H9 (cell line): ENCODE measurements around the gene IL20. TPM values are rescaled to one million over a fixed set of nuclear protein-coding genes. Genes with fewer than 3 reads are reported as not detected.

Experiments used
- DNase-seq: peaks from one replicate; pipeline ENCODE4 v3.0.0-alpha.2; 2017
- H2AFZ ChIP-seq: one replicate; pipeline ENCODE4 v1.6.1; 2013; ENCODE audit warnings: mild to moderate bottlenecking, low read length, control low read depth, moderate library complexity
- H2AK5ac ChIP-seq: 2 replicates; pipeline ENCODE4 v1.6.1; 2013; ENCODE audit warnings: low read length, control low read depth, mixed read lengths; ENCODE audit not compliant: insufficient read length
- H2BK120ac ChIP-seq: one replicate; pipeline ENCODE4 v1.6.1; 2013; ENCODE audit warnings: low read depth, mild to moderate bottlenecking, low read length, control low read depth, inconsistent platforms; ENCODE audit not compliant: poor library complexity, severe bottlenecking
- H2BK12ac ChIP-seq: 2 replicates; pipeline ENCODE4 v1.6.1; 2013; ENCODE audit warnings: low read length, control low read depth, mixed read lengths, low read depth; ENCODE audit not compliant: insufficient read length
- H2BK15ac ChIP-seq: 2 replicates; pipeline ENCODE4 v1.6.1; 2013; ENCODE audit warnings: low read depth, low read length, control low read depth
- H2BK20ac ChIP-seq: one replicate; pipeline ENCODE4 v1.6.1; 2013; ENCODE audit warnings: low read depth, mild to moderate bottlenecking, low read length, control low read depth, inconsistent platforms; ENCODE audit not compliant: poor library complexity, severe bottlenecking
- H2BK5ac ChIP-seq: 2 replicates; pipeline ENCODE4 v1.6.1; 2013; ENCODE audit warnings: low read length, control low read depth, mixed read lengths; ENCODE audit not compliant: insufficient read length
- H3K14ac ChIP-seq: 2 replicates; pipeline ENCODE4 v1.6.1; 2013; ENCODE audit warnings: low read length, control low read depth; ENCODE audit not compliant: insufficient read depth
- H3K18ac ChIP-seq: 2 replicates; pipeline ENCODE4 v1.6.1; 2013; ENCODE audit warnings: low read depth, mild to moderate bottlenecking, mixed read lengths, low read length, control low read depth; ENCODE audit not compliant: insufficient read length
- H3K23ac ChIP-seq: 2 replicates; pipeline ENCODE4 v1.6.1; 2013; ENCODE audit warnings: low read length, control low read depth, mixed read lengths, low read depth; ENCODE audit not compliant: insufficient read length
- H3K23me2 ChIP-seq: 2 replicates; pipeline ENCODE4 v1.6.1; 2013; ENCODE audit warnings: low read depth, mild to moderate bottlenecking, mixed read lengths, low read length, control low read depth; ENCODE audit not compliant: insufficient read length, poor library complexity, severe bottlenecking
- H3K27ac ChIP-seq: 2 replicates; pipeline ENCODE4 v1.5.1; 2013; ENCODE audit warnings: low read length, control low read depth, mixed read lengths, low read depth; ENCODE audit not compliant: insufficient read length
- H3K27me3 ChIP-seq: 2 replicates; pipeline ENCODE4 v1.6.1; 2013; ENCODE audit warnings: low read length, control low read depth, inconsistent platforms; ENCODE audit not compliant: insufficient read depth
- H3K4ac ChIP-seq: 2 replicates; pipeline ENCODE4 v1.6.1; 2013; ENCODE audit warnings: low read depth, mild to moderate bottlenecking, control low read depth, inconsistent platforms, low read length, moderate library complexity
- H3K4me1 ChIP-seq: 2 replicates; pipeline ENCODE4 v1.6.1; 2013; ENCODE audit warnings: low read length, control low read depth, inconsistent platforms; ENCODE audit not compliant: insufficient read depth
- H3K4me2 ChIP-seq: 2 replicates; pipeline ENCODE4 v1.6.1; 2013; ENCODE audit warnings: low read length, control low read depth, mixed read lengths; ENCODE audit not compliant: insufficient read length, insufficient read depth
- H3K56ac ChIP-seq: 2 replicates; pipeline ENCODE4 v1.6.1; 2013; ENCODE audit warnings: low read depth, mild to moderate bottlenecking, mixed read lengths, low read length, control low read depth; ENCODE audit not compliant: insufficient read length
- H3K79me1 ChIP-seq: 2 replicates; pipeline ENCODE4 v1.6.1; 2013; ENCODE audit warnings: low read depth, mild to moderate bottlenecking, moderate library complexity, low read length, control low read depth, inconsistent platforms; ENCODE audit not compliant: insufficient read depth, poor library complexity, severe bottlenecking
- H3K79me2 ChIP-seq: 2 replicates; pipeline ENCODE4 v1.6.1; 2013; ENCODE audit warnings: low read length, control low read depth, inconsistent platforms; ENCODE audit not compliant: insufficient read depth
- H3K9ac ChIP-seq: 2 replicates; pipeline ENCODE4 v1.6.1; 2013; ENCODE audit warnings: low read length, control low read depth, mixed read lengths; ENCODE audit not compliant: insufficient read length; ENCODE audit errors: extremely low read depth
- H3K9me3 ChIP-seq: one replicate; pipeline ENCODE4 v1.6.1; 2013; ENCODE audit warnings: low read depth, low read length, inconsistent platforms; ENCODE audit not compliant: control insufficient read depth
- H3T11ph ChIP-seq: one replicate; pipeline ENCODE4 v1.6.1; 2013; ENCODE audit warnings: mild to moderate bottlenecking, low read length, control low read depth, inconsistent platforms
- H4K20me1 ChIP-seq: one replicate; pipeline ENCODE4 v1.6.1; 2013; ENCODE audit not compliant: control insufficient read depth, insufficient read length, insufficient read depth
- H4K5ac ChIP-seq: 2 replicates; pipeline ENCODE4 v1.6.1; 2013; ENCODE audit warnings: low read depth, mild to moderate bottlenecking, mixed read lengths, low read length, control low read depth; ENCODE audit not compliant: insufficient read length
- H4K8ac ChIP-seq: replicated peaks from 2 replicates; pipeline ENCODE4 v1.6.1; 2013; ENCODE audit warnings: low read length, control low read depth, mixed read lengths, low read depth; ENCODE audit not compliant: insufficient read length
- H4K91ac ChIP-seq: 2 replicates; pipeline ENCODE4 v1.6.1; 2013; ENCODE audit warnings: low read depth, mild to moderate bottlenecking, moderate library complexity, mixed read lengths, low read length, control low read depth; ENCODE audit not compliant: insufficient read length
- H3K27ac Mint-ChIP-seq, 3 experiments: 2 replicates in 2 of 3; 3 replicates in 1 of 3; pipeline ENCODE4 v1.8.0; 2020 to 2021; ENCODE audit warnings: mixed read lengths in 3 of 3, mild to moderate bottlenecking in 1 of 3, moderate library complexity in 1 of 3
- H3K27me3 Mint-ChIP-seq: 2 replicates; pipeline ENCODE4 v1.8.0; 2021; ENCODE audit warnings: low read depth, mild to moderate bottlenecking, moderate library complexity, mixed read lengths
- H3K36me3 Mint-ChIP-seq, 3 experiments: 2 replicates in 2 of 3; 3 replicates in 1 of 3; pipeline ENCODE4 v1.8.0; 2020 to 2021; ENCODE audit warnings: low read depth in 3 of 3, mixed read lengths in 3 of 3; ENCODE audit not compliant: insufficient read depth in 1 of 3
- H3K4me1 Mint-ChIP-seq, 2 experiments: 2 replicates each; pipeline ENCODE4 v1.8.0; 2020; ENCODE audit warnings: mixed read lengths in 2 of 2
- H3K4me3 Mint-ChIP-seq, 2 experiments: 2 replicates in 1 of 2; 3 replicates in 1 of 2; pipeline ENCODE4 v1.8.0; 2020 to 2021; ENCODE audit warnings: mild to moderate bottlenecking in 2 of 2, mixed read lengths in 2 of 2, moderate library complexity in 1 of 2
- H3K9me3 Mint-ChIP-seq, 2 experiments: 2 replicates in 1 of 2; 3 replicates in 1 of 2; pipeline ENCODE4 v1.8.0; 2020; ENCODE audit warnings: mild to moderate bottlenecking in 2 of 2, mixed read lengths in 2 of 2, moderate library complexity in 1 of 2
- WGBS: extraction: QIAGEN DNeasy Blood & Tissue Kit; methylation state at CpG from one replicate; pipeline ENCODE4 v1.1.7; 2013; ENCODE audit warnings: missing lambda C conversion rate, low lambda C conversion rate, mixed read lengths; ENCODE audit not compliant: insufficient read length; ENCODE audit errors: extremely low coverage; 5-methylcytosine and 5-hydroxymethylcytosine counted together
- total RNA-seq: library from RNA; stranded (reverse); gene quantifications from 2 replicates; pipeline ENCODE4 v1.2.1, GENCODE V29; 2021
- TF ChIP-seq, protein P1 (sequence below): fragments of 200-600 bp; sonication (generic); conservative IDR thresholded peaks from 3 replicates; pipeline ENCODE4 v1.8.0; 2021; ENCODE audit warnings: antibody characterized with exemption, mild to moderate bottlenecking

IL20 gene
- total RNA-seq, 1 experiment from 2014 or later: not detected

DNA sequence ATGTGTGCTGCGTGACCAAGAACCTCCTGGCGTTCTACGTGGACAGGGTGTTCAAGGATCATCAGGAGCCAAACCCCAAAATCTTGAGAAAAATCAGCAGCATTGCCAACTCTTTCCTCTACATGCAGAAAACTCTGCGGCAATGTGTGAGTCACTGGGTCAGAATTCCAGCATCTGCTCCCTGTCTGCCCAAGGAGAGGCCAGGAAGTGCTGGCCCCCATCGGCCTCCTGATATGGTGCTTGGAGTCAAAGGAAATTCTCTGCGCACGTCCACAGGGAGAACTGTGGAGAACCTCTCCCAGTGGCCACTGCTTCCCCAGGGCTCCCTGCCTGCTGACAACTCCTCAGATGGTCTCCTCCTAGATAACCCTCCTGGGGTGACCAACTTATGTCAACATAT lies 25.6 kb upstream of the IL20 start:
- no peak for DNase-seq
- Histone ChIP-seq H3K79me1 (no peaks in the 10 kb centered on the region), H3K9ac (no peak overlapping the region), H2AFZ (no peak overlapping the region), H2BK15ac (no peak overlapping the region), H3K27me3 (no peaks in the 10 kb centered on the region), H3K18ac (no peak overlapping the region), H3K23me2 (peaks cover 2% of the 10 kb centered on the region), H3K79me2 (no peaks in the 10 kb centered on the region), H3T11ph (no peak overlapping the region), H4K91ac (no peak overlapping the region), H2AK5ac (no peak overlapping the region), H3K56ac (no peak overlapping the region), H4K5ac (no peak overlapping the region), H2BK12ac (no peak overlapping the region), H4K20me1 (no peaks in the 10 kb centered on the region), H3K4me2 (no peak overlapping the region), H2BK120ac (no peak overlapping the region), H2BK5ac (no peak overlapping the region), H3K9me3 (no peaks in the 10 kb centered on the region), H3K23ac (no peak overlapping the region), H4K8ac (no peak overlapping the region), H3K27ac (no peak overlapping the region), H3K14ac (no peak overlapping the region; the same call in 1 of the 2 replicates), H3K4me1 (no peaks in the 10 kb centered on the region), H2BK20ac (no peak overlapping the region), H3K4ac (no peak overlapping the region)
- H3K27ac Mint-ChIP-seq: no peak overlapping the region
- no peaks in the 10 kb centered on the region for H3K4me1 Mint-ChIP-seq
- H3K36me3 Mint-ChIP-seq: no peaks in the 10 kb centered on the region
- no peak overlapping the region for H3K4me3 Mint-ChIP-seq
- H3K9me3 Mint-ChIP-seq: no peaks in the 10 kb centered on the region
- TF ChIP-seq, protein P1, sequence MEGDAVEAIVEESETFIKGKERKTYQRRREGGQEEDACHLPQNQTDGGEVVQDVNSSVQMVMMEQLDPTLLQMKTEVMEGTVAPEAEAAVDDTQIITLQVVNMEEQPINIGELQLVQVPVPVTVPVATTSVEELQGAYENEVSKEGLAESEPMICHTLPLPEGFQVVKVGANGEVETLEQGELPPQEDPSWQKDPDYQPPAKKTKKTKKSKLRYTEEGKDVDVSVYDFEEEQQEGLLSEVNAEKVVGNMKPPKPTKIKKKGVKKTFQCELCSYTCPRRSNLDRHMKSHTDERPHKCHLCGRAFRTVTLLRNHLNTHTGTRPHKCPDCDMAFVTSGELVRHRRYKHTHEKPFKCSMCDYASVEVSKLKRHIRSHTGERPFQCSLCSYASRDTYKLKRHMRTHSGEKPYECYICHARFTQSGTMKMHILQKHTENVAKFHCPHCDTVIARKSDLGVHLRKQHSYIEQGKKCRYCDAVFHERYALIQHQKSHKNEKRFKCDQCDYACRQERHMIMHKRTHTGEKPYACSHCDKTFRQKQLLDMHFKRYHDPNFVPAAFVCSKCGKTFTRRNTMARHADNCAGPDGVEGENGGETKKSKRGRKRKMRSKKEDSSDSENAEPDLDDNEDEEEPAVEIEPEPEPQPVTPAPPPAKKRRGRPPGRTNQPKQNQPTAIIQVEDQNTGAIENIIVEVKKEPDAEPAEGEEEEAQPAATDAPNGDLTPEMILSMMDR: no peak
- no CpG with 5 or more reads among the region's 7 CpGs for WGBS
- H3K27me3 Mint-ChIP-seq: peaks cover 4% of the 10 kb centered on the region
